Activated T-cell treated with anti-CD3 and anti-CD28 coated beads for 24 hours (primary cell): ENCODE measurements around the gene APC2.

Experiments used
- DNase-seq: peaks from one replicate; pipeline ENCODE4 v3.0.0-alpha.2; 2020; ENCODE audit warnings: low read depth

APC2 gene

GRCh38 chr19:1478934-1479707 is 29.2 kb downstream of the APC2 start, which contains the start of gene C19orf25:
C19orf25 (minus strand) TSS chr19:1479215; CDS start chr19:1478903, 312 bp downstream.
- DNase-seq: peak; percentile 91

- DNase-seq: no peak
Observed at GRCh38 chr19:1481224-1481892, 31.4 kb downstream of the APC2 start.

- no peak for DNase-seq
Observed at GRCh38 chr19:1481893-1482360, 32.0 kb downstream of the APC2 start.

GRCh38 chr19:1482361-1483130 is 32.6 kb downstream of the APC2 start:
- DNase-seq: no peak

- DNase-seq: no peak
Observed at GRCh38 chr19:1483131-1483978, 33.4 kb downstream of the APC2 start.

GRCh38 chr19:1483979-1484428 is 34.1 kb downstream of the APC2 start:
- DNase-seq: no peak

- DNase-seq: no peak
Observed at GRCh38 chr19:1486720-1487575, 37.0 kb downstream of the APC2 start.

- DNase-seq: no peak
Observed at GRCh38 chr19:1487576-1488281, 37.8 kb downstream of the APC2 start.

GRCh38 chr19:1488282-1488601 is 38.3 kb downstream of the APC2 start:
- no peak for DNase-seq

GRCh38 chr19:1489463-1490310 is 39.8 kb downstream of the APC2 start:
- DNase-seq: no peak

GRCh38 chr19:1490311-1491113 is 40.6 kb downstream of the APC2 start, which contains the start of gene PCSK4:
PCSK4 (minus strand) TSS chr19:1490350; CDS start chr19:1490346, 4 bp downstream.
- peak; percentile 98 for DNase-seq

GRCh38 chr19:1491114-1491848 is 41.4 kb downstream of the APC2 start, which contains the start of gene REEP6:
REEP6 (plus strand) TSS chr19:1491181; CDS start chr19:1491270, 89 bp downstream.
- no peak for DNase-seq

GRCh38 chr19:1491849-1492170 is 41.9 kb downstream of the APC2 start:
- no peak for DNase-seq

GRCh38 chr19:1492474-1493006 is 42.6 kb downstream of the APC2 start:
- no peak for DNase-seq

GRCh38 chr19:1494115-1494815 is 44.3 kb downstream of the APC2 start:
- no peak for DNase-seq

GRCh38 chr19:1495051-1495798 is 45.3 kb downstream of the APC2 start:
- no peak for DNase-seq
